IMR-90 (cell line): ENCODE measurements around the gene TPSB2. TPM values are rescaled to one million over a fixed set of nuclear protein-coding genes. Genes with fewer than 3 reads are reported as not detected.

Experiments
- ATAC-seq: fragments of 200-7000 bp; cut with Tn5 transposase; 2 replicates; pipeline ENCODE4 v1.9.1; 2020; ENCODE audit warnings: low read depth, mild to moderate bottlenecking, moderate library complexity
- BruUV-seq: library from RNA; stranded (reverse); fragments of 400-500 nt; replicated peaks from 2 replicates; lab custom pipeline; 2021; lab: Mats Ljungman, UMichigan
- CTCF ChIA-PET: fragments of 300-600 bp; formaldehyde crosslinking; extraction: SDS; loops from one replicate; lab custom pipeline; 2021; ENCODE audit warnings: antibody characterized with exemption; lab: Yijun Ruan, JAX
- POLR2A ChIA-PET: fragments of 300-600 bp; sonication (Branson Sonifier 250); formaldehyde crosslinking; loops from one replicate; lab custom pipeline; 2022; ENCODE audit warnings: antibody characterized with exemption; ENCODE audit not compliant: unreplicated experiment; lab: Charles Lee
- DNase-seq: peaks from one replicate; pipeline ENCODE4 v3.0.0; 2013
- H2AFZ ChIP-seq: replicated peaks from 2 replicates; pipeline ENCODE3; 2013; ENCODE audit warnings: low read length, mild to moderate bottlenecking; ENCODE audit not compliant: poor library complexity
- H2AK5ac ChIP-seq: 2 replicates; pipeline ENCODE4 v1.6.1; 2013; ENCODE audit warnings: low read depth, low read length, inconsistent platforms
- H2AK9ac ChIP-seq: replicated peaks from 2 replicates; pipeline ENCODE3; 2013; ENCODE audit warnings: mild to moderate bottlenecking, low read depth, low read length, moderate library complexity; ENCODE audit not compliant: poor library complexity
- H2BK120ac ChIP-seq: 2 replicates; pipeline ENCODE4 v1.6.1; 2013; ENCODE audit warnings: low read depth, low read length, inconsistent platforms
- H2BK15ac ChIP-seq: 3 replicates; pipeline ENCODE4 v1.6.1; 2013; ENCODE audit warnings: low read depth, low read length, inconsistent platforms
- H2BK20ac ChIP-seq: 2 replicates; pipeline ENCODE4 v1.6.1; 2013; ENCODE audit warnings: low read depth, mild to moderate bottlenecking, inconsistent platforms, low read length, moderate library complexity
- H2BK5ac ChIP-seq: 2 replicates; pipeline ENCODE4 v1.6.1; 2013; ENCODE audit warnings: mild to moderate bottlenecking, low read depth, low read length, inconsistent platforms; ENCODE audit not compliant: poor library complexity, severe bottlenecking
- H3K14ac ChIP-seq: replicated peaks from 2 replicates; pipeline ENCODE4 v1.6.1; 2013; ENCODE audit warnings: low read depth, low read length, inconsistent platforms
- H3K18ac ChIP-seq: 2 replicates; pipeline ENCODE4 v1.6.1; 2013; ENCODE audit warnings: low read depth, low read length, control low read depth
- H3K23ac ChIP-seq: 2 replicates; pipeline ENCODE4 v1.6.1; 2013; ENCODE audit warnings: low read depth, low read length, inconsistent platforms
- H3K27ac ChIP-seq: 2 replicates; pipeline ENCODE4 v1.5.1; 2013; ENCODE audit warnings: mild to moderate bottlenecking, control low read depth, low read length; ENCODE audit not compliant: insufficient read depth
- H3K27me3 ChIP-seq: 2 replicates; pipeline ENCODE4 v1.6.1; 2013; ENCODE audit warnings: low read length; ENCODE audit not compliant: control insufficient read depth, insufficient read depth
- H3K36me3 ChIP-seq: 2 replicates; pipeline ENCODE4 v1.6.1; 2013; ENCODE audit warnings: low read length, mixed read lengths; ENCODE audit not compliant: control insufficient read depth, insufficient read depth
- H3K4ac ChIP-seq: 2 replicates; pipeline ENCODE4 v1.6.1; 2013; ENCODE audit warnings: low read depth, low read length, inconsistent platforms
- H3K4me1 ChIP-seq: 2 replicates; pipeline ENCODE4 v1.6.1; 2013; ENCODE audit warnings: low read length, mixed read lengths; ENCODE audit not compliant: control insufficient read depth, insufficient read depth
- H3K4me2 ChIP-seq: 2 replicates; pipeline ENCODE4 v1.6.1; 2013; ENCODE audit warnings: low read depth, mild to moderate bottlenecking, control low read depth, low read length, moderate library complexity
- H3K4me3 ChIP-seq: 2 replicates; pipeline ENCODE4 v1.5.1; 2013; ENCODE audit warnings: low read depth, mild to moderate bottlenecking, control low read depth, low read length, moderate library complexity; ENCODE audit not compliant: insufficient read depth
- H3K56ac ChIP-seq: 2 replicates; pipeline ENCODE4 v1.6.1; 2013; ENCODE audit warnings: low read length, inconsistent platforms; ENCODE audit not compliant: insufficient read depth; ENCODE audit errors: extremely low read depth
- H3K79me1 ChIP-seq, 2 experiments: 2 replicates each; pipeline ENCODE4 v1.6.1; 2013; ENCODE audit warnings: low read length in 2 of 2, inconsistent platforms in 1 of 2, low read depth in 1 of 2
- H3K9ac ChIP-seq: 2 replicates; pipeline ENCODE4 v1.6.1; 2013; ENCODE audit warnings: low read depth, low read length, control low read depth
- H3K9me1 ChIP-seq: 2 replicates; pipeline ENCODE4 v1.6.1; 2013; ENCODE audit warnings: low read length, inconsistent platforms; ENCODE audit not compliant: insufficient read depth
- H3K9me3 ChIP-seq: 2 replicates; pipeline ENCODE4 v1.6.1; 2013; ENCODE audit warnings: low read length; ENCODE audit not compliant: control insufficient read depth, insufficient read depth
- H4K20me1 ChIP-seq: 2 replicates; pipeline ENCODE4 v1.6.1; 2013; ENCODE audit warnings: low read length, inconsistent platforms; ENCODE audit not compliant: insufficient read depth
- H4K5ac ChIP-seq: 2 replicates; pipeline ENCODE4 v1.6.1; 2013; ENCODE audit warnings: mild to moderate bottlenecking, low read depth, low read length, control low read depth
- H4K8ac ChIP-seq, 2 experiments: 2 replicates each; pipeline ENCODE4 v1.6.1; 2013; ENCODE audit warnings: low read depth in 2 of 2, low read length in 2 of 2, control low read depth in 1 of 2, inconsistent platforms in 1 of 2
- H4K91ac ChIP-seq: 2 replicates; pipeline ENCODE4 v1.6.1; 2013; ENCODE audit warnings: low read depth, low read length, inconsistent platforms; ENCODE audit not compliant: insufficient read depth
- CEBPB ChIP-seq: IDR thresholded peaks from 2 replicates; pipeline ENCODE4 v1.6.1; 2012; ENCODE audit warnings: low read depth, low read length, improper control_type of control experiment
- CHD1 ChIP-seq: IDR thresholded peaks from 2 replicates; pipeline ENCODE4 v1.6.1; 2012; ENCODE audit warnings: low read depth, low read length, improper control_type of control experiment
- ELK1 ChIP-seq: fragments of 150-350 bp; IDR thresholded peaks from 2 replicates; pipeline ENCODE4 v1.6.1; 2016; ENCODE audit warnings: low read depth, mild to moderate bottlenecking, low read length, moderate library complexity, borderline replicate concordance
- FOS ChIP-seq: fragments of 150-350 bp; IDR thresholded peaks from 2 replicates; pipeline ENCODE4 v1.6.1; 2016; ENCODE audit warnings: low read depth, low read length
- MAFK ChIP-seq: IDR thresholded peaks from 2 replicates; pipeline ENCODE4 v1.6.1; 2012; ENCODE audit warnings: low read depth, low read length, improper control_type of control experiment
- MAZ ChIP-seq: IDR thresholded peaks from 2 replicates; pipeline ENCODE4 v1.6.1; 2012; ENCODE audit warnings: low read depth, mild to moderate bottlenecking, low read length, improper control_type of control experiment, moderate library complexity, borderline replicate concordance
- NFE2L2 ChIP-seq: fragments of 150-350 bp; IDR thresholded peaks from 2 replicates; pipeline ENCODE4 v1.6.1; 2016; ENCODE audit warnings: low read depth, mild to moderate bottlenecking, low read length
- POLR2A ChIP-seq: IDR thresholded peaks from 2 replicates; pipeline ENCODE4 v1.6.1; 2012; ENCODE audit warnings: mild to moderate bottlenecking, low read depth, low read length
- RAD21 ChIP-seq: IDR thresholded peaks from 2 replicates; pipeline ENCODE4 v1.6.1; 2012; ENCODE audit warnings: low read length, improper control_type of control experiment
- SMC3 ChIP-seq: fragments of 150-350 bp; IDR thresholded peaks from 2 replicates; pipeline ENCODE4 v1.6.1; 2016; ENCODE audit warnings: low read depth, mild to moderate bottlenecking, antibody characterized with exemption, low read length, moderate library complexity
- WGBS, 2 experiments: methylation state at CpG; one replicate each; pipeline versions ENCODE4 v1.1.5 to v1.1.7; 2013; ENCODE audit warnings: missing lambda C conversion rate in 2 of 2; ENCODE audit not compliant: insufficient read length in 1 of 2; ENCODE audit errors: extremely low coverage in 2 of 2; 5-methylcytosine and 5-hydroxymethylcytosine counted together
- dilution Hi-C: fragments of 300-500 bp; cut with HindIII; formaldehyde crosslinking; loops from one replicate; pipeline ENCODE4 v1.14.3; 2018; ENCODE audit warnings: low sequenced_read_pairs; ENCODE audit not compliant: unreplicated experiment
- in situ Hi-C: fragments of 300-500 bp; cut with MboI; formaldehyde crosslinking; loops from 3 replicates; pipeline ENCODE4 v1.14.3; 2019; ENCODE audit warnings: low sequenced_read_pairs, inconsistent platforms, mixed read lengths
- intact Hi-C: fragments of 100-400 bp; cut with micrococcal nuclease; formaldehyde crosslinking; loops from 2 replicates; pipeline ENCODE4 v1.10.0; 2022
- polyA plus RNA-seq, 3 experiments: library from polyadenylated mRNA; depleted of rRNA; stranded (reverse); fragments of >200 nt; gene quantifications; 2 replicates each; pipeline ENCODE4 v1.2.3, GENCODE V29; 2012; ENCODE audit warnings: low replicate concordance in 1 of 3
- total RNA-seq: library from RNA; depleted of rRNA; stranded (reverse); fragments of >200 nt; gene quantifications from 2 replicates; pipeline ENCODE4 v1.2.3, GENCODE V29; 2012

TPSB2 gene
- total and polyA plus RNA-seq, 2 of the 4 experiments (the other 2 are of a cell fraction), result not detected

- H2AK5ac ChIP-seq, result no peak overlapping the region
- ATAC-seq, result no peak
- no peak overlapping the region for H4K8ac ChIP-seq
- in situ Hi-C loops (no loop called here), intact Hi-C loops (no loop called here), dilution Hi-C loops (no loop called here)
- H3K79me1 ChIP-seq, result no peaks in the 10 kb centered on the region
- no peaks in the 10 kb centered on the region for H3K9me1 ChIP-seq
- no peak overlapping the region for H3K4ac ChIP-seq
- TF ChIP-seq NFE2L2 (no peak), MAFK (no peak), CHD1 (no peak), ELK1 (no peak), POLR2A (no peak), MAZ (no peak), SMC3 (no peak), RAD21 (no peak), CEBPB (no peak), FOS (no peak)
- H3K23ac ChIP-seq, result no peak overlapping the region
- no peak overlapping the region for H2BK5ac ChIP-seq
- H4K5ac ChIP-seq, result no peak overlapping the region
- no peaks in the 10 kb centered on the region for H4K20me1 ChIP-seq
- no peaks in the 10 kb centered on the region for H3K36me3 ChIP-seq
- CTCF ChIA-PET, result no interaction called here
- H3K4me3 ChIP-seq, result no peak overlapping the region
- BruUV-seq, result no TSS peak
- DNase-seq, result no peak
- WGBS, 2 experiments, result 69% methylated on average over 3 of the region's 9 CpGs; no CpG with 5 or more reads in 1 of the 2 experiments
- POLR2A ChIA-PET, result no interaction called here
- no peak overlapping the region for H3K27ac ChIP-seq
- H3K14ac ChIP-seq, result no peak overlapping the region
- H2BK20ac ChIP-seq, result no peak overlapping the region
- H3K18ac ChIP-seq, result no peak overlapping the region
- H2BK120ac ChIP-seq, result no peak overlapping the region
- H4K91ac ChIP-seq, result no peak overlapping the region
- H2BK15ac ChIP-seq, result no peak overlapping the region
- H3K4me1 ChIP-seq, result no peaks in the 10 kb centered on the region
- H3K27me3 ChIP-seq, result peaks cover 24% of the 10 kb centered on the region
- H3K9ac ChIP-seq, result no peak overlapping the region
- H3K9me3 ChIP-seq, result peaks cover 2% of the 10 kb centered on the region; the same call in 1 of the 2 replicates
- no peak overlapping the region for H2AK9ac ChIP-seq
- peak overlapping the region; percentile 32 for H2AFZ ChIP-seq
- H3K4me2 ChIP-seq, result no peak overlapping the region
- H3K56ac ChIP-seq, result no peak overlapping the region
These were observed 42.6 kb upstream of the TPSB2 start for GRCh38 chr16:1272453-1273198.
